GM21390 (cell line): ENCODE measurements around the gene SV2C.

ENCODE experiments used
- ATAC-seq: cut with Tn5 transposase; IDR thresholded peaks from one replicate; pipeline ENCODE4 v1.9.1; 2021; ENCODE audit not compliant: unreplicated experiment

SV2C gene

DNA sequence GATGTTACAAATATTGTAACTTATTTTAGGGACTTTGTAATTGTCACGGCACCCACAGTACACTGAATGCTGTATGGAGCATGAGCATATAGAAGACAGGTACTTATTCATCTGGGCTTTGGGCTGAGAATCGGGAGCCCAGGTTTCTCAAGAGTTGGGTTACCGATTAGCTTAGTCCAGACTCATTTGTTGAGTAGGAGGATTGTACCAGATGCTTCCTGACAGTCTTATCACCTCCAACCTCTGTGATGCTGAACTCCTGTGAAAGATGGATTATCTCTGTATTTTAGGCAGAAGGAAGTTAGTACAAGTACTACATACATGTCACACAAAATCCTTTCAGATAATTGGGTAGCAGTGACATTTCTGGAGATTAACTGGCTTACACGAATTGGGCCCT is 79.2 kb downstream of the SV2C start:
- no peak for ATAC-seq

DNA sequence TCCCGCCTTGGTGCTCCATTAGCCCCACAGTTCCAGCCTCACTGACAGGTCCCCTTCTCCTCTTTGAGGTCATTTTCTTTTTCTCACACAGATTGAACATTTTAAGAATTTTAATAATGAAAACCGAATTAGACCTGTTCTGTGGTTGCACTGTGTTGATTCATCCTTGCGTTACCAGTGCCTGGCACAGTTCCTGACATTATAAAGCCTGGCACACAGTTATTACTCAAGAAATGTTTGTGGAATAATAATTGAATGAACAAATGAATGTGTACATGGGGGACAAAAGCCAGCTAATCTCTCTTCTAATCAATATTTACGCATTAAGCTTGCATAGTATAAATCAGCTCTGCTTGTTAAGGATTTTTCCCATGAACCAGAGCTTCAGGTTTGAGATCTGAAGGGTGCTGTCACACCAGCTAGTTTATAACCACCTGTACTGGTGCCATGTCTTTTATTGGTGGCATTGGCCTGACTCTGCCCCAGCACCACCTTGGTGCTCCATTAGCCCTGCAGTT is 80.0 kb downstream of the SV2C start:
- no peak for ATAC-seq

DNA sequence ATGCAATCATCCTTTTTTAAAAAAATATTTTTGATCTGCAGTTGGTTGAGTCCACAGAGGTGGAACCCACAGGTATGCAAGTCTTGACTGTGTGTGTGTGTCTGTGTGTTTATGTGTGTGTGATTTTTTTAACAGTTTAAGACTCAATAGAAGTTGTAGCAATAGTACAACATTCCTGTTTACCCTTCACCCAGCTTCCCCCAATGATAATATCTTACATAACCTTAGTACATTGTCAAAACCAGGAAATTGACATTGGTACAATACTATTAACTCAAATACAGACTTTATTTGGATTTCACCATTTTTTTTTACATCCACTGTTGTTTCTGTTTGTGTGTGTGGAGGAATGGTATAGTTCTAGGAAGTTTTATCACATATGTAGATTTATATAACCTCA is 81.8 kb downstream of the SV2C start:
- no peak for ATAC-seq

DNA sequence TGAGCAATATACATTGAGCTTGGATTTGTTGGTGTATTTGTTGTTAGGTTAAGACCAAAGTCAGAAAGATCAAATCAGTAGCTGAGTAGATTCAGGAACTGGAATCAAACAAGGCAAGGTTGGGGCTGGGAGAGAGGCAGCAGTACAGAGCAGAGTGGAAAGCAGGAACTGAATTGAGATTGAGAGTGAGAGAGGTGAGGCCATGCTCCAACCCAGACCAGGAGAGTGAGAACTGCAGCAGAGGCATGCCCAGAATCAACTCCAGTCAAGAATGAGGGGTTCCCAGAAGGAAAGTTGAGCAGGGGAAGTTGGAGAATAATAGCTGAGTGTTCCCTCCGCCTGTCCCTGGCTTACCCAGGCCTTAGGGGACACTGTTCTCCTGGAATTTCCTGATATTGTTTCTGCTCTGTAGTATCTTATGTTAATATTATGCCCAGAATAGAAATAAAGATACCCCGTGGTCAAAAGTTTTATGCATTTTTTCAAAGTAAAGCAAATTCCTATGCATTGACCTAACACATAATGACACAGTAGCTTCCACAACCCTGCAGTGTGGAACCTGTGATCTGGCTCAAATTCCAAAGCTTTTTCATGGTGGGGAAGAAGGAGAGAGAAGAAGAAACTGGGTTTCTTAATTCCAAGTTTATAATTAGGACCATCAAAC is 82.7 kb downstream of the SV2C start:
- ATAC-seq, result no peak

DNA sequence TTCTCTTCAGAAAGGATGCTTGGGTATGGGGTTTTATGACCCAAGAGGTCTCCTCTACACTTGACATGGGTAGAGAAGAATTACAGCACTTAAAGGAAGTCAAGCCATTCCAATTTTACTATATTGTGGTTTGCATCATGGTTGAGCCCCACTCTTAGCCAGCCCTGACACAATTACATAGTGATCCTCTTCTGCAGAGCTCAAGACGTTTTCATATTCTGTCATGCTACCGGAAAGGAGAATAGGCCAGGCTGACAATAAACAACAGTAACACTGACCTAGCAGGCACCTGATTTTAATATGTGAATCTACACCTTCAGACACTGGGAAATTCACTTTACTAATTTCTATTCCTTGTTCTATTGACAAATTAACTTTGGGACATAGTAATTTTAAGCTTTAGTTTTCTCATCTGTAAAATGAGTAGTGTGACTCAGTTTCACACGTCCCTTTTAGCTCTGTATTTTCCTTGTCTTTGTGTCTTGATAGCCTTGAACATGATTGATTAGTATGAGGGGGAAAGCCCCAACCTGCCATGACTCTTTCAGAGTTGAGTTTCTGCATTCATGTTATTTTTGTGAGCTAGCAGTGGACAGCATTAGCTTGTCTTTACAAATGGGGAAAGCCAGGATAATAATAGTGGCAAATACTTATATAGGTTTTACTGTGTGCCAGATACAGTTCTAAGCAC is 83.8 kb downstream of the SV2C start:
- no peak for ATAC-seq

DNA sequence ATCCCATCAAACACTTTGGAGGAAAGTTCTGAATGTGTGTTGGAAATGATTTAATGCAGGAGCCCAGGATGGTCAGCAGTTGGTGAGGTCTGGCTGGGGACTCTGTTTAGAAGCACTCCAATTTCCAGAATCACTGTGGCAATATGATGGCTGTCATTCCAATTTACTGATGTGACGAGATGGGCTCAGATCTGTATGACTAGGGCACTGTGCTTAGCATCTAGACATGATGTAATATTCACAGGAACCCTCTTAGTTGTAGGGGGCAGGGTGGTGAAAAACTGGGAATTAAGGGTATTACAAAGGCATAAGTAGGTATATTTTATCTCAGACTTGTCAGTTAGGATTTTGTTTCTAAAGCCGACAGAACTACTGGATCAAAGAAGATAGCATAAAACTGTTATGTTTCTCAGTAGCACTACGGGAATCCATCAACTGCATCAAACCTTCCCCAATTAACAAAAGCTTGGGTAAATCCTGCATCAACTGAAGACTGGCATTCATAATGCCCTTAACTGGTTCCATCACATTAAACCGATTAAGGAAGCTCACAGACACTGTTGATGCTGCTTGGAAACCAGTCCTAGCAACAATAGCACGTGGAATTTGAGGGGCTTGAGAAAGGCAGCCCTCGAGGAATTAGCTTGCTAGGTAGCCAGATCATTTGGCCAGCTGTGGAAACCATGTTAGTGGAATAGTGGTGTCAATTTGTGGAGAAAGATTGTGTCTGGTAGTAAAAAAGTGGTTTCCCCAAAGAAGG is 86.1 kb downstream of the SV2C start:
- ATAC-seq, result no peak

DNA sequence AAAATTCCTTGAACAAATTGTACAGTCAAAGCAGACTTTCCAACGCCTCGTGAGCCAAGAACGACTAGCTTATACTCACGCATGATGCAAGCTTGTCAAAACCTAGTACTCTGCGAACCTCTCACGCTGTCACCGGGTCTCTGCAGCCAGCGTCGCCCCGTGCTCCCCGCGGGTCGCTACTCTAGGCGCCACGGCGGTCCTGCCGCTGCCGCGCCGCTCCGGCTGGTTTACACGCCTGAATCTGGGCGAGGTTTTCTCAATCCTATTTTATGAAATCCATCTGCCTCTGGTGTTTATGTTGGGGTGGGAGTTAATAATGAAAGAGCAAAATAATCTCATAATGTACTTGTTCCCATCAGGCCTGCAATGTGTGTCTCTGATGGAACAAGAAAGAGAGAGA is 90.9 kb downstream of the SV2C start:
- no peak for ATAC-seq

DNA sequence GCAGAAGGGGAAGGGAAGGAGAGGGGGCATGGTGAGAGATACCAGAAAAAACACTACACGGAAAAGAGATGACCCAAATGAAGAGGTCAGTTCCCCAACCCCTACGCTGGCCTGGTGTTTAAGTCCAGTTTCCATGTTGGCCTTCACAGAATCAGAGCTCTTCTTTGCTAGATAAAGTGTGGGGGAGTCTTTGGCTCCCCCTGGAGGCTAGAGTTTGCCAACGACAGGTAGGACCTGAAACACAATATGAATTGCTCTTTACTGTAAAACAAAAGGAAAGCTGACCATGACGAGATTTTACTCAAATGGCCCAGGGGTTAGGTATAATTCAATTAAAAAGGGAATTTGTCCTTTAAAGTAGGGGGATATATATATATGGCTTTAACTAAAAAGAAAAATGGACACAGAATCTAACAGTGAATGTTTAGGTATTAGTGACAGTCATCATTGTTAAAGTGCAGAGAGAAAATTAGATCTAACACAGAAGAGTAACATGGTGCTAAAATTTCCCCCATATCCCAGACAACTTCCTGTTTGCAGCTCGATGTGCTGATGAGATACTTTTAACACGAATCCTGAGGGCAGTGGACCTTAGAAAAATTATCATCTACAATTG is 92.0 kb downstream of the SV2C start:
- peak; percentile 60 for ATAC-seq

DNA sequence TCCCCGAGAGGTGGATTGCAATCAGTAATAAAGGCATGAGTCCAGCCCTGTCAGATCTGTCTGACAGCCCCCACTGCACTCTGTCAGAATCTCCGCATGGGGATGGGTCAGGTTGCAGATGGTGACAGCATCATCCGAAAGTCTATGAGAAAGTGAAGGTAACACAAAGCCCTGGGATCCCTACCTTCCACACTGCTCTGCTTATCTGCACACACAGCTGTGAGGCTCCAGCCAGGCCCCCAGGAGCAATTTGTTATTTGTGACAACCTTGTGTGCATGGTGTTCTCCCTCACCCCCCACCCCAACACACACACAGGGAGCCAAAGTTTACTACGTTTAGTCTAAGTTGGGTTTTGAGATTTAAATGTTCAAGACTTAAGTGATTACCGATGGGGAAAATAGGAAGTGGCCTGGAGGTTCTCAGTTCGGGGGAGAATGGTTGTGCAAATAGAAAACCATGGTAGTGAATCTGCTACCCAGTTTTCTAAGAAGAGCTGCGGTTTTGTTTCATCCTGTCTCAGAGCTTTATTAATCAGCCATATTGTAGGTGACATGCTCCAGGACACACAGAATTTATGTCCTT is 92.7 kb downstream of the SV2C start:
- peak; percentile 75 for ATAC-seq

DNA sequence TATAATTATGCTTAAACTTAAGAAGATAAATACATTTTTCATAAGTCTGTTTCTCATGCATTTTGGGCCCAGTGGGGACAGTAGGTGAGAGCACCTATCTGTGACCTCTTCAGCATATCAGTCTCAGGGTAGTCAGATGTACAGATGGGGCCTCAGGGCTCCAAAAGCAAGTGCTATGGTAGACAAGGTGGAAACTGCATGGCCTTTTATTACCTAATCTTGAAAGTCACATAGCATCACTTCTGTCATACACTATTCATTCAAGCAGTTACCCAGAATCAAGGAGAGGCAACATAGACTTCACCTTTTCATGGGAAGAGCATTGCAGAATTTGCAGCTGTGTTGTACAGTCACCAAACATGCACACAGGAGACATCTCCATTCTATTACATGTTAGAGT is 94.8 kb downstream of the SV2C start:
- no peak for ATAC-seq

DNA sequence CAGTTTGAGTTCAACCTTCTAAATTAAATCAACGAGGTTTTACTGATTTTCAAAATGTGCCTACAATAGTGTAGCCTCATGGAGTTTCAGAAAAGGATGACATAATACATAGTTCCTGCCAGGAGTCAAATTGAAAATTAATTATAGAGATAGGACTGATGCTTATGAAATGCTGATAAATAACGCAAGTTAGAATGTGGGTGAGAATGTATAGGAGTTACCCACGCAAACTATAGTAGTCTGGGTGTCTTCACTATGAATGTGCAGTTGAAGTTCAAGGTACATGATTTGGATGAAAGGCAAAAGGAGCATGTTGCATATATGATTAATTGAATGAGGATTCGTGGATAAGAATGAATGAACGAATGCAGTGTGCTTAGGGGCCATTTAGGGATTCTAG is 95.7 kb downstream of the SV2C start:
- no peak for ATAC-seq

DNA sequence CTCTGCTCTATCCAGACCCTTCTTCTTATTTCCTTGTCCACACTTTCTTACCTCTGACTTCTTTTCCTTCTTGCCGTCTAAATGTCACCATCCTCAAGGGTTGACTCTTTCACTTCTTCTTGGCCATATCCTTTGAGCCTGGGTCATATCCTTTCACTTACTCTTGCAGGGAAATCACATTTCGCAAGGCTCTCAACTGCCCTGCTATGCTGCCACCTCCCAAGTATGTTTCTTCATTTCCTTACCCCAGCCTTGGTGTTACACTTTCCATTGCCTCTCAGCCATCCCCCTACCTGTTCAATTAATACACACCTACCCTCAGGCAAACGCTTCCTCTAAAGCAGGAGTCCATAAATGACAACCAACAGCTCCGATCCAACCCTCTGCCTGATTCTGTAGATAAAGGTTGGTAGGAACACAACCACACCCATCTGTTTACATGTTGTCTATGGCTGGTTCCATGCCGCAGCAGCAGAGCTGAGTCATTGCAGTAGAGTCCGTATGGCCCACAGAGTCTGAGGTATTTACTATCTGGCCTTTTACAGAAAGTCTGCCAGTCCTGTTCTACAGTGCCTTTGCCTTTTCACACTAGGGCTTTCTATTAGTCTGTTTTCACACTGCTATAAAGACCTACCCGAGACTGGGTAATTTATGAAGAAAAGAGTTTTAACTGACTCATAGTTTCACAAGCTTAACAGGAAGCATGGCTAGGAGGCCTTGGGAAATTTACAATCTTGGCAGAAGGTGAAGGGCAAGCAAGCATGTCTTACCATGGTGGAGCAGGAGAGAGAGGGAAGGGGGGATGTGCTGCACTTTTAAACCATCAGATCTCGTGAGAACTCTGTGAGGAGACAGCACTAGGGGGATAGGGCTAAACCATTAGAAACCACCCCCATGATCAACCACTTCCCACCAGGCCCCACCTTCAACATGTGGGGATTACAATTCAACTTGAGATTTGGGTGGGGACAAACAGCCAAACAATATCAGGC is 97.9 kb downstream of the SV2C start:
- ATAC-seq, result peak; percentile 56

DNA sequence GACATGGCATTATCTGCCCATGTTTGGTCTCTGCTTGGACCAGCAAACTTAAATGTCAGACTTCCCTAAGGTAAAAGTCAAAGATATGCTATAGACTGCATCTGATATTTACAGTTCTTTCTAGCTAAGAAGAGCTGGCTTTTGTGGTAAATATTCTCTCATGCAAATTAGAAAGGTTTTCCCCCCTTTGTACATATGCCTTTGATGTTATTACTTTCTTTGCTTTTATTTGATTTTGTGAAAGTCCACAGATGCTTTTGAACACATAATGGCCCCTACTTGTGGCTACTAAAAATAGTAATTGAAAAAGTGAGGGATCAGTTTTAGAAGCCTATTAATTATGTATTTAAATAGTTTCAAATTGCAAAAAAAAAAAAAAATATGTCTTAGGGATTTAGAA is 104.2 kb downstream of the SV2C start:
- ATAC-seq, result no peak

DNA sequence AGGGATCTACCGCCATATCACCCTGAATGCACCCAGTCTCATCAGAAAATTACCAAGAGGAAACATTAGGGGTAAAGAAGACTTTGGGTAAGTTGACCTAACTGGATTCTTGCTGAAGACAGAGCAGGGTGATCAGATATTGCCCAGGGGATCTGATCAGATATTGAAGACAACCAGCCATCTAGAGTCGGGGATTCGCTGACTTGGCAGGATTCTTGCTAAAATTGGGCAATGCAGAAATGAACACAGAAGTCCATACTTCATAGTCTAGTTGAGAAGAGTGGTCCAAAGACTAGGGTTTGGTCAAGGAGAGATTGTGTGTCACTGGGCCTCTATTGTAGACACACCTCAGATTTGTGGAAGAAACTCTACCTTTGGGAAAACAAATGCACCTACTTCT is 107.2 kb downstream of the SV2C start:
- ATAC-seq, result no peak

DNA sequence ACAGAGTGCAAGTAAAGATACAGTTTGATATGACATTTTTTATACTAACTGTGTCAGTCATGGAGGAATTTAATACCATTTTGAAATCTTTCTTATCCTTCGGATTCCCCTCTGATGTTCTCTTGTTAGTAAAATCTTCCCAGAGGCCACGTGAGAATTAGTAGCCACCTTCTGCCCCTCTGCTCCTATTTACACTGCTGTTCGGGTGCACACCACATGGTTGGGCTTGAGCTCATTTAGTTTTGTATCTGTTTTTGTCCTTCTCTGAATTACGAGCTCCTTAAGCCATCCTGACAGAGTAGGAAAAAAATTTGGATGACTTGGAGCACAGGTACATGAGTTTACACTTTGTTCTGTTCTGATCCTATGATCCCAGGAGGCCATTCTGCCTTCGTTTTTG is 109.7 kb downstream of the SV2C start:
- no peak for ATAC-seq

DNA sequence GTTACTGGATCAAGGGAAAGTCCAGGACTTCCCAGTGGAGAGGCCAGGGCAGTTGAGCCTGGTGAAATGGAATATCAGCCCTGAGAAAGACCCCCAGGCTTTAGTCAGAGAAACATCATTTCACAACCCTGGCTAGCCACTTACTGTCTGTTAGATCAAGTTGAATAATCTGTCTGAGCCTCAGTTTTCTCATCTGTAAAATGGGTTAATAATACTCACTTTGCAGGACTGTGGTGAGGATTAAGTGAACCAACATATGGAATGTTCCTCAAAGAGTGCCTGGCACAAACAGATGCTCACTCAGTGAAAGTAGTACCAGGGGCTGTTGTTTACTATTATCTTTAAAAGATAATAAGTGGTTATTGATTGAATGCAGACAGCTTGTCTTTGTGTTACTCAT is 110.5 kb downstream of the SV2C start:
- no peak for ATAC-seq

DNA sequence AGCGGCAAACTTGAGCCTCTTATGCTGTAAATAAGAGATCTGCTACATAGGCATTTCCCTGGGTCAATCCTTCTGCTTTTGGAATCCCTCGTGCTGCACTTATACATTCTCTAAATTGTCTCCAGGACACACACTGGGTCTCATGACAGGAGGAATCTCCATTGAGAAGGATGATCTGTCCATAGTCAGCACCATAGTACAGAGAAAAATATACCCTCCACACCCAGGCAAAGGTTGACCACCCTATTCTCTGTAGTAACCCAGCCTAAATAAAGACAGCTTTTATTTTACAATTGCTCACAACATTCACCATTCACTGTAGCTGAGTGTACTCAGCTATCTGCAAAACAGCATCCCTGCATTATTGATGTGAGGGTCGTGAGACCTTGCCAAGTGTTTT is 111.2 kb downstream of the SV2C start:
- no peak for ATAC-seq

DNA sequence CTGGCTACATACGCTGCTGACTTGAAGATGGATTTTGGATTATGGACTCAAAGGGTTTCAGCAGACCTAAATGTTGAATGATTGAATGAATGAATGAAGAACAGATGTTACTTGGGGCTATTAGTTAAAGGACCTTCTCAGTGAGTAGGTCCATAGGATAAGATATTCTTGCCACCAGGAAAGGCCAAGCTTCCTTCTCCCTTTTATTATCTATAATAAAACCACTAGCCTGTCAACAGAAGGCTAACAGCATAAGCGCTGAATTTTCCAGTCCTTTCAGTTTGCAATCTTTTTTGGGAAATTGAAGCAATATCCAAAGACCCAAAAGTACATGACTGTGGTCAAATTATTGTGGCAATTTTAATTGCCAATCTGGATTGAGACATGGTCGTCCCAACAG is 113.3 kb downstream of the SV2C start:
- ATAC-seq, result no peak

DNA sequence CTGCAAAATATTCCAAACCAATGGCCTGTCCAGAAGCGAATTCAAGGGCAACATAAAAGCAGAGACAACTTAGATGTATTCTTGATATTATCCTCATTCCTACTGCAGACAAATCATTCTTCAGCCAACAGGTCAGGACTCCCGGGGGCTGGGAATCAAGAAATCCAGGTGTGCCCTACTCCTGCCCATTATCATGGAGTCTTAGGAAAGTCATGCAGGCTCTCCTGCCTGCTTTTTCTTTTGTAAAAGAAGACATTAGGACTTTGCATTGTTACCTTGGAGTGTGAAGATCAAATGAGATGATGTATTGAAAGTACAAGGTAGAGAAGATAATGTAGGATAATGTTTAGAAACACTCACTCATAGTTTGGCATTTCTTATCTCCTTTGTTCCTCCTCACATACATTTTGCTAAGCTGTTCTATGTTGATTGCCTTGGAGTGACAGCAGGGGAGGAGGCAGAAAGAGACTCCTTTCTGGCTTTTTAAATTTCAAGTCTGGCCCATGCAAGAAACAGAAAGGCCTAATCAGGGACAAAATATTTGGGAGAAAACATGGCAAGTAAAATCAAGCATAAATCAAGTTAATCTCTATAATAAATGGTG is 113.8 kb downstream of the SV2C start:
- no peak for ATAC-seq

DNA sequence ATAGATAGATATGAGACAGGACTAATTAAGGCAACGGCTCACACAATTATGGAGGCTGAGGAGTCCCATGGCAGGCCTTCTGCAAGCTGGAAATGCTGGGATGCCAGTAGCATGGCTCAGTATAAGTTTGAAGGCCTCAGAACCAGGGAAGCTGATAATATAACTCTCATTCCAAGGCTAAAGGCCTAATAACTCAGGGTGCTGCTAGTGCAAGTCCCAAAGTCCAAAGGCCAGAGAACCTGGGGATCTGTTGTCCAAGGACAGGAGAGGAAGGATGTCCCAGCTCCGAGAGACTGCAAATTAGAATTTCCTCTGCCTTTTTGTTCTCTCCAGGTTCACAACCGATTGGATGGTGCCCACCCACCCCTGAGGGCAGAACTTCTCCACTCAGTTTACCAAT is 114.5 kb downstream of the SV2C start:
- ATAC-seq, result no peak
